NCI-H2107 (cell line): ENCODE results near the gene ADGRL1.

ENCODE experiments used
- DNase-seq: peaks from one replicate; lab custom pipeline; 2025; lab: John Stamatoyannopoulos, UW

Gene ADGRL1

GRCh38 chr19:14139944-14140343 is 66.0 kb downstream of the ADGRL1 start:
- DNase-seq = no peak

GRCh38 chr19:14138576-14139265 is 67.2 kb downstream of the ADGRL1 start:
- DNase-seq = no peak

GRCh38 chr19:14136509-14137281 is 69.3 kb downstream of the ADGRL1 start, which contains the start of gene ASF1B:
Gene ASF1B (minus strand): TSS chr19:14136589. CDS start chr19:14136456, 133 bp downstream.
- peak; percentile 98 for DNase-seq

GRCh38 chr19:14135985-14136508 is 69.9 kb downstream of the ADGRL1 start:
- no peak for DNase-seq

GRCh38 chr19:14135355-14135754 is 70.6 kb downstream of the ADGRL1 start:
- no peak for DNase-seq

- DNase-seq = no peak
Observed at GRCh38 chr19:14127929-14128509, 78.0 kb downstream of the ADGRL1 start.

- DNase-seq = no peak
Observed at GRCh38 chr19:14127176-14127575, 78.8 kb downstream of the ADGRL1 start.

GRCh38 chr19:14122924-14123323 is 83.0 kb downstream of the ADGRL1 start:
- no peak for DNase-seq

- no peak for DNase-seq
Observed at GRCh38 chr19:14120497-14120780, 85.5 kb downstream of the ADGRL1 start.

- DNase-seq = no peak
Observed at GRCh38 chr19:14119644-14120496, 86.1 kb downstream of the ADGRL1 start.

- no peak for DNase-seq
Observed at GRCh38 chr19:14119146-14119545, 86.8 kb downstream of the ADGRL1 start.

GRCh38 chr19:14118165-14119051 is 87.6 kb downstream of the ADGRL1 start:
- DNase-seq = no peak

GRCh38 chr19:14117668-14118164 is 88.3 kb downstream of the ADGRL1 start, which contains the start of gene PRKACA:
Gene PRKACA (minus strand): TSS chr19:14117762. CDS start chr19:14117547, 215 bp downstream.
- DNase-seq = peak; percentile 90

GRCh38 chr19:14116918-14117578 is 88.9 kb downstream of the ADGRL1 start:
- DNase-seq = no peak

GRCh38 chr19:14116525-14116917 is 89.4 kb downstream of the ADGRL1 start:
- DNase-seq = no peak

GRCh38 chr19:14115756-14116155 is 90.2 kb downstream of the ADGRL1 start:
- no peak for DNase-seq

- DNase-seq = no peak
Observed at GRCh38 chr19:14114854-14115253, 91.1 kb downstream of the ADGRL1 start.

GRCh38 chr19:14114439-14114838 is 91.5 kb downstream of the ADGRL1 start:
- DNase-seq = no peak

- no peak for DNase-seq
Observed at GRCh38 chr19:14113762-14114414, 92.1 kb downstream of the ADGRL1 start.
